Subcutaneous adipose tissue (tissue), 4 donors: ENCODE data around the gene KCNIP2. TPM values are rescaled to one million over a fixed set of nuclear protein-coding genes. Genes with fewer than 3 reads are reported as not detected.

Experiments
- total RNA-seq, 4 donors: library from RNA; depleted of rRNA; stranded (reverse); fragments of >200 nt; gene quantifications; one replicate each; pipeline ENCODE4 v1.1.0, GENCODE V29; 2016
- TF ChIP-seq, protein P1 (sequence below): fragments of 450-650 bp; IDR thresholded peaks from one replicate; pipeline ENCODE4 v1.5.1; 2016; ENCODE audit warnings: low read depth, mild to moderate bottlenecking, control low read depth, antibody characterized with exemption, moderate library complexity

The KCNIP2 gene
- total RNA-seq, 4 donors from 2014 or later, result 40.6 to 472 (median 78.2) TPM

DNA sequence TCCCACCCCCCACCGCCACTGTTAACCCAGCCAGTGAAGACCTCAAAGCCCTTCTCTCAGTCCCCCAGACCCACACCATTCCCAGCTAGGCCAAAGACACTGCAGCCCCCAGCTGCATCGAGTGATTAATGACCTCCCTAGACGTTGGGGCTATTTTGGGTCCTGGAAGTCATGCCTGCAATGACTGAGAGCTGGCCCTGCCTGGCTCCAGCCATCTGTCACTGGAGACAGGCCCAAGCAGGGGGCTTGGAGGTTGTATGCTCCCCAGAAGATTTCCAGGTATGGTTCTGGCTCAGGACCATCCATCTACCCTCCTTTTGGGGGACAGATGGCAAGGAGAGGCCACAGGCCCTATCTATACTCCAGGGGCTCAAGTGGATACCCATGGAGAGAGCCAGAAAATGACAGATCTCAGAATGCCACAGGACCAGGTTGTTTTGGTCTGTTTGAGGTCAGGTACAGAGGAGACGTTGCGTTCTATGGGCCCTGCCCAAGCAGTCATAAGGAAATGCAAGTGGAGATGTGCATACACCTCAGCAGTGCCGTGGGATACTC, 5.1 kb downstream of the KCNIP2 start:
- TF ChIP-seq, protein P1, sequence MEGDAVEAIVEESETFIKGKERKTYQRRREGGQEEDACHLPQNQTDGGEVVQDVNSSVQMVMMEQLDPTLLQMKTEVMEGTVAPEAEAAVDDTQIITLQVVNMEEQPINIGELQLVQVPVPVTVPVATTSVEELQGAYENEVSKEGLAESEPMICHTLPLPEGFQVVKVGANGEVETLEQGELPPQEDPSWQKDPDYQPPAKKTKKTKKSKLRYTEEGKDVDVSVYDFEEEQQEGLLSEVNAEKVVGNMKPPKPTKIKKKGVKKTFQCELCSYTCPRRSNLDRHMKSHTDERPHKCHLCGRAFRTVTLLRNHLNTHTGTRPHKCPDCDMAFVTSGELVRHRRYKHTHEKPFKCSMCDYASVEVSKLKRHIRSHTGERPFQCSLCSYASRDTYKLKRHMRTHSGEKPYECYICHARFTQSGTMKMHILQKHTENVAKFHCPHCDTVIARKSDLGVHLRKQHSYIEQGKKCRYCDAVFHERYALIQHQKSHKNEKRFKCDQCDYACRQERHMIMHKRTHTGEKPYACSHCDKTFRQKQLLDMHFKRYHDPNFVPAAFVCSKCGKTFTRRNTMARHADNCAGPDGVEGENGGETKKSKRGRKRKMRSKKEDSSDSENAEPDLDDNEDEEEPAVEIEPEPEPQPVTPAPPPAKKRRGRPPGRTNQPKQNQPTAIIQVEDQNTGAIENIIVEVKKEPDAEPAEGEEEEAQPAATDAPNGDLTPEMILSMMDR, result no peak

DNA sequence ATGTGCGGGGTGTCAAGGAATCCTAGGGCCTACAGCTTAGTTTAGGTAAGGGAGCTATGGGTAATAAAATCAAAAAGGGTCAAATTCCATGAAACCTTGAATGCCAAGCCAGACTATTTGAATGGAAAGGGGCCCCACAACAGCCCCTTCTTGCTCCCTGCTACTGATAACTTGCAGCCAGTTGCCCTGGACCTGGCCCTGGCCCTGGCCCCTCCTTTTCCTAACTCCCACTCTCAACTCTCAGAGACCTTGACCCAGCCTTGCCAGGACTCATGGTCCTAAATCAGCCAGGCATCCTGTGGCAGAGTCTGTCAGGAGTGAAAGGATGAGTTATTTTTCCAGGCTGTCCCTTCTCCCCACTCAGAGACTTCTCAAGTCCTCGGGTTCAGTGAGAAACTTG, 5.9 kb downstream of the KCNIP2 start:
- TF ChIP-seq, protein P1, result no peak

DNA sequence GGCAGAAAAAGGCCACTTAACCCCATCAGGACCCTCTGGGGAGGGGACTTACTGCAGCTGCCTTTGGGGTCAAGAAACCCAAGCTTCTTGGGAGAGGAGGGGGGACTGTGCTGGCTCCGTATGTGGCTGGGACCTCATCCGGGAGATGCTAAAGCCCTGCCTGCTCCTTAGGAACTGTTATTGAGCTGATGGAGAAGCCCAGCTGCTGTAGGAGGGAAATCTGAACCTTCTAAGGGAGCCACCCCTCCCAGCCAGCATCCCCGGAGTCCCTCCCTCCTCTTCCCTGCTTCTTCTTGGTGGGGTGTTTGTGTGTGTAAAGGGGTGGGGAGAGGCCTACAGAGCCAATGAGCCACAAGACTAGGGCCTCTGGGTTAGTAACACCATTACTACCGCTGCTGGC, 8.2 kb downstream of the KCNIP2 start:
- TF ChIP-seq, protein P1, result no peak

DNA sequence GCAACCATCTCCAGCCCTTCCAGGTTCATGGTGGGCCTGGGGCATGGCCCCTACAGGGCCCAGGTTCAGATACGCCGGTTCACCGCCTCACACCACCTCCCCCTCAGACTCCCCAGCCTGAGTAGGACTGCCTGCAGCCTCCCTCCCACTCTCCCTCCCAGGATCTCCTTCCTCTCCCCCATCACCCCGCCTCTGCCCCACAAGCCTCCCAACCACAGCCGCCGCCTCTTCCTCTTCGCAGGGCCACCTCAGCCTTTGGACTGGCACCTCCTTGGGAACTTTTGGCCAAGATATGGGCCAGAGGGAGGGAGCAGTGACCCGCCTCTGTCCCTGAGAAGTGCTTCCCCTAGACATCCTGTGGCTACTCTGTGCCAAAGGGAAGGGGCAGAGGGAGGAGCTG, 9.3 kb downstream of the KCNIP2 start:
- TF ChIP-seq, protein P1, result no peak

DNA sequence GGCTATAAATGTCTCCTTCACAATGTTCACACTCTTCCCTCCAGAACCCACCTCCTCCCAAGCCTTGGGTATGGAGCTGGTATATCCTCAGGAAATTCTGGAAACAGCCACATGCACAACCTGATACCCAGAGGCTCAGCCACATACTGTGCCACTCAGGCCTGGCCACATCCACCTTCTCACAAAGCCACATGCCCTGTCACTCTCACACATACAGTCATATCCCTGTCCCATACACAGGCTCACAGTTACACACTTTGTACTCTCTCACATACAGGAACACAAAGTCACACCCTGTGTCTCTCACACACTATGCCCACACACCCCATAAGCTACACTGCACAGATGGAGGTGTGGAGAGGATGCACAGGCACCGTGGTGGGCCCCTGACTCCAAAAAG, 10.1 kb downstream of the KCNIP2 start:
- TF ChIP-seq, protein P1, result no peak

DNA sequence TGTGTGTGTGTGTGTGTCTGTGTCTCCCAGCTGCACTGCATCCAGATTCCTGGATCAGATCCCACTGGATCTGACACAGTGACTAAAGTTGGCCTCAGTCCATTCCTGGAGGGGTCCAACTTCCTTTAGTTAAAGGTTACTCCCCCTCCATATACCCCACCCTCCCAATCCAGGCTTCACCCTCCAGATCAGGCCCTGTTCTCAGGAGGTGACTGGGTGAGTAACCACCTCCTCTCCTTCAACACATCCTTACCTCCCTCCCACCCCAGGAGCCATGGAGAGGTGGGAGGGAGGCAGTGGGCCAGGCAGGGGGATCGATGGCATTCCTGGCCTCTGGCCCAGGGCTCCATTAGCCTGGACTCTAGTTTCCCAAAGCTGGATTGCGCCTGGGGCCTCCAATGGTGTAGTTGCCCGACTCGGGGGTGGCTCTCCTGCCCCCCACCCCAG, 11.3 kb downstream of the KCNIP2 start:
- TF ChIP-seq, protein P1, result no peak

DNA sequence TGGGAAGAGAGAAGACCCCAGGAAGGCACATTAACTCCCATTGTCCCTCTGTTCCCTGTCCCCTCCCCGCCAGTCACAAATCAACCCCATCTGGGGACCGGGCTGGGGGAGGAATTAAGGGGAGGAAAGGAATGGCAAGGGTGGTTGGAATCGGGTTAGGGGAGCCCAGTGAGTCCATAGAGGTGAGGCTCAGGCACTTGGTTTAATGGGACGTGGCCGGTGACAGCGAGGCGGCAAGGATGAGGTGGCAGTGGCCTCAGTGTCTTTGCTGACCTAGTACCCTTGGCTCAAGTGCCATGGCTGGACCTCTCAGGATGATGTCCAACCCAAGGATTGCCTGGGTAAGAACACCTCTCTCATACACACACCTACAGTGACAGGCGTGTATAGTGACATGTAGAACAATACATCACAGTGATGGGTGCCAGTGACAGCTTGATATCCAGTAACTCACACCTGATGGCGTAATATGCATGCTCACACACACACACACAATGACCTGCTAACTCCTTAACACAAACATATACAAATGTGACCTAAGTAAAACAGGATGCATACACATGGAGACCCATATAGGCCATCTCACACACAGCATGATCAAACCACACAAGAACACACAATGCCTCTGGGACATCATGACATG, 12.3 kb downstream of the KCNIP2 start:
- TF ChIP-seq, protein P1, result no peak
